Liver (tissue), 3 donors: ENCODE measurements around the gene PTPN22.

ENCODE experiments used
- CTCF ChIP-seq: fragments of 150-350 bp; IDR thresholded peaks from 2 replicates; pipeline ENCODE4 v1.5.1; 2017; ENCODE audit warnings: improper control_type of control experiment, low read depth, low read length; ENCODE audit not compliant: missing input control
- EGR1 ChIP-seq, 2 donors: IDR thresholded peaks; 2 replicates each; pipeline ENCODE4 v1.6.1; 2016 to 2018; ENCODE audit warnings: antibody characterized with exemption in 2 of 2, low read depth in 2 of 2
- FOXA2 ChIP-seq: IDR thresholded peaks from 2 replicates; pipeline ENCODE4 v1.6.1; 2016; ENCODE audit warnings: antibody characterized with exemption
- GABPA ChIP-seq, 2 donors: IDR thresholded peaks in 1 of 2; conservative IDR thresholded peaks in 1 of 2; 2 replicates each; pipeline ENCODE4 v1.6.1; 2016; ENCODE audit warnings: antibody characterized with exemption in 2 of 2, mild to moderate bottlenecking in 1 of 2, moderate library complexity in 1 of 2
- HNF4A ChIP-seq, 2 donors: conservative IDR thresholded peaks; 2 replicates each; pipeline ENCODE4 v1.6.1; 2016; ENCODE audit warnings: antibody characterized with exemption in 2 of 2, mild to moderate bottlenecking in 2 of 2
- REST ChIP-seq: IDR thresholded peaks from 2 replicates; pipeline ENCODE4 v1.6.1; 2016; ENCODE audit warnings: antibody characterized with exemption, mild to moderate bottlenecking
- ZBTB33 ChIP-seq: IDR thresholded peaks from 2 replicates; pipeline ENCODE4 v1.6.1; 2016; ENCODE audit warnings: antibody characterized with exemption
- donor health status: healthy.
- donor health status: healthy.

GRCh38 chr1:113895961-113896360, 24.4 kb upstream of the PTPN22 start:
- TF ChIP-seq ZBTB33 (no peak), CTCF (no peak), HNF4A (conservative IDR thresholded peaks at IDR 0.05) (no peak), REST (no peak), GABPA (IDR thresholded peaks at IDR 0.05 in 1 of 2, conservative IDR thresholded peaks at IDR 0.05 in 1 of 2) (no peak), FOXA2 (no peak), EGR1 (IDR thresholded peaks at IDR 0.05; ENCODE audit: low read depth in 2 of 2) (no peak)
